Effector CD4-positive, alpha-beta T cell (primary cell): ENCODE measurements around the gene NME7.
"Not testable (repeated sequence)": the region's sequence is repeated elsewhere in the genome, so short reads cannot be mapped to it uniquely, and the experiment has no call there.

ENCODE experiments used
- DNase-seq: peaks from one replicate; pipeline ENCODE4 v3.0.0-alpha.2; 2020
- total RNA-seq: gene quantifications from one replicate; lab custom pipeline; 2026; lab: John Stamatoyannopoulos, UW

The NME7 gene
- 4.9 reads per million, percentile 19 among the genes with 10 or more reads in this experiment for total RNA-seq

- peak; percentile 98 for DNase-seq
Measured at GRCh38 chr1:169367686-169368405, at the start of gene NME7, which contains the start of gene BLZF1. Gene NME7, minus strand, starts transcription at chr1:169367797. Its CDS starts 87 bp downstream, at chr1:169367710. Gene BLZF1, plus strand, starts transcription at chr1:169368195. Its CDS starts 1,328 bp downstream, at chr1:169369523.

GRCh38 chr1:169414952-169415351 lies 47.4 kb upstream of the NME7 start:
- no peak for DNase-seq

- DNase-seq: not testable (repeated sequence)
Measured at GRCh38 chr1:169408340-169408739, 40.7 kb upstream of the NME7 start.

GRCh38 chr1:169402578-169402977 lies 35.0 kb upstream of the NME7 start:
- not testable (repeated sequence) for DNase-seq

GRCh38 chr1:169395955-169396354 lies 28.4 kb upstream of the NME7 start:
- DNase-seq: no peak

- no peak for DNase-seq
Measured at GRCh38 chr1:169392406-169392805, 24.8 kb upstream of the NME7 start.

GRCh38 chr1:169390303-169390702 lies 22.7 kb upstream of the NME7 start:
- DNase-seq: no peak

- DNase-seq: no peak
Measured at GRCh38 chr1:169387399-169387798, 19.8 kb upstream of the NME7 start.

GRCh38 chr1:169383449-169383848 lies 15.9 kb upstream of the NME7 start:
- DNase-seq: no peak

GRCh38 chr1:169381162-169381561 lies 13.6 kb upstream of the NME7 start:
- DNase-seq: no peak

GRCh38 chr1:169371404-169371803 lies 3.8 kb upstream of the NME7 start:
- no peak for DNase-seq

- DNase-seq: peak; percentile 23
Measured at GRCh38 chr1:169368406-169368769, 791 bp upstream of the NME7 start.

GRCh38 chr1:169367096-169367685 lies 406 bp downstream of the NME7 start:
- no peak for DNase-seq

- no peak for DNase-seq
Measured at GRCh38 chr1:169364948-169365347, 2.6 kb downstream of the NME7 start.

GRCh38 chr1:169363046-169363730 lies 4.4 kb downstream of the NME7 start:
- DNase-seq: no peak

- no peak for DNase-seq
Measured at GRCh38 chr1:169361281-169361680, 6.3 kb downstream of the NME7 start.

- no peak for DNase-seq
Measured at GRCh38 chr1:169360415-169360814, 7.2 kb downstream of the NME7 start.

GRCh38 chr1:169348383-169349036 lies 19.1 kb downstream of the NME7 start:
- DNase-seq: peak; percentile 33

GRCh38 chr1:169347688-169348382 lies 19.8 kb downstream of the NME7 start:
- DNase-seq: no peak

GRCh38 chr1:169346036-169346589 lies 21.5 kb downstream of the NME7 start:
- DNase-seq: no peak

- no peak for DNase-seq
Measured at GRCh38 chr1:169345511-169345910, 22.1 kb downstream of the NME7 start.

GRCh38 chr1:169342096-169342495 lies 25.5 kb downstream of the NME7 start:
- DNase-seq: not testable (repeated sequence)
